Lung microvascular endothelial cell (primary cell): ENCODE results near the gene C19orf38. TPM values are rescaled to one million over a fixed set of nuclear protein-coding genes. Genes with fewer than 3 reads are reported as not detected.

ENCODE experiments used
- DNase-seq, 2 donors: peaks; one replicate each; pipeline versions ENCODE4 v3.0.0 to v3.0.0-alpha.2; 2010; ENCODE audit warnings: low read depth in 2 of 2
- total RNA-seq: library from RNA; depleted of rRNA; stranded (reverse); fragments of >200 nt; gene quantifications from 2 replicates; pipeline ENCODE4 v1.2.1, GENCODE V29; 2014

Gene C19orf38
- total RNA-seq, 1 donor from 2014 or later = 0.20 TPM

GRCh38 chr19:10907925-10908324, 59.7 kb downstream of the C19orf38 start:
- DNase-seq = no peak

- DNase-seq = no peak
These were observed 60.3 kb downstream of the C19orf38 start for GRCh38 chr19:10908380-10908960.

GRCh38 chr19:10911579-10912363, 63.6 kb downstream of the C19orf38 start:
- no peak for DNase-seq

- no peak for DNase-seq
These were observed 64.4 kb downstream of the C19orf38 start for GRCh38 chr19:10912619-10913018.

GRCh38 chr19:10913716-10914340, 65.6 kb downstream of the C19orf38 start:
- no peak for DNase-seq

GRCh38 chr19:10915130-10916091, 67.2 kb downstream of the C19orf38 start:
- DNase-seq = peak in 1 of 2 donors; percentile 65

- DNase-seq = no peak
These were observed 68.4 kb downstream of the C19orf38 start for GRCh38 chr19:10916602-10917001.

- DNase-seq = no peak
These were observed 70.1 kb downstream of the C19orf38 start for GRCh38 chr19:10918359-10918758.

Other genes with a start within 250 kb of the C19orf38 start
- gene SLC44A2, start 222.9 kb upstream of the C19orf38 start, total RNA-seq = 37.9 and 71.8 TPM in 2 replicates
- gene ILF3, start 194.1 kb upstream of the C19orf38 start, total RNA-seq = 57.7 and 71.3 TPM in 2 replicates
- 17.7 and 20.0 TPM in 2 replicates for gene QTRT1, start 147.0 kb upstream of the C19orf38 start, total RNA-seq
- gene DNM2, start 130.3 kb upstream of the C19orf38 start, total RNA-seq = 68.0 and 74.6 TPM in 2 replicates
- 32.3 and 44.0 TPM in 2 replicates for gene TMED1, start 12.2 kb upstream of the C19orf38 start, total RNA-seq
- gene CARM1, start 23.1 kb downstream of the C19orf38 start, total RNA-seq = 16.7 and 17.4 TPM in 2 replicates
- gene YIPF2, start 80.2 kb downstream of the C19orf38 start, total RNA-seq = 54.9 and 81.3 TPM in 2 replicates
- gene TIMM29, start 80.4 kb downstream of the C19orf38 start, total RNA-seq = 24.0 and 32.7 TPM in 2 replicates
- 43.2 and 46.8 TPM in 2 replicates for gene SMARCA4, start 112.6 kb downstream of the C19orf38 start, total RNA-seq
- gene LDLR, start 241.0 kb downstream of the C19orf38 start, total RNA-seq = 47.9 and 81.5 TPM in 2 replicates